HG03342 (cell line): ENCODE measurements around the gene LCE2A.
"Not testable (repeated sequence)": the region's sequence is repeated elsewhere in the genome, so short reads cannot be mapped to it uniquely, and the experiment has no call there.

Source experiments
- ATAC-seq: cut with Tn5 transposase; IDR thresholded peaks from one replicate; pipeline ENCODE4 v1.9.1; 2021; ENCODE audit warnings: mild to moderate bottlenecking, moderate library complexity; ENCODE audit not compliant: unreplicated experiment

The LCE2A gene

GRCh38 chr1:152697701-152698600 is at the start of gene LCE2A:
Gene LCE2A (plus strand): TSS chr1:152698345. CDS start chr1:152698902, 557 bp downstream.
- no peak for ATAC-seq

GRCh38 chr1:152654110-152654509 is 44.0 kb upstream of the LCE2A start:
- no peak for ATAC-seq

- ATAC-seq, result no peak
Measured at GRCh38 chr1:152656459-152656858, 41.7 kb upstream of the LCE2A start.

GRCh38 chr1:152657677-152658076 is 40.5 kb upstream of the LCE2A start:
- ATAC-seq, result no peak

GRCh38 chr1:152658649-152659048 is 39.5 kb upstream of the LCE2A start:
- no peak for ATAC-seq

- no peak for ATAC-seq
Measured at GRCh38 chr1:152663098-152663497, 35.0 kb upstream of the LCE2A start, which contains the start of gene LCE2D. Gene LCE2D (plus strand): TSS chr1:152663380. CDS start chr1:152664106, 726 bp downstream.

GRCh38 chr1:152666171-152666570 is 32.0 kb upstream of the LCE2A start:
- not testable (repeated sequence) for ATAC-seq

GRCh38 chr1:152667648-152668047 is 30.5 kb upstream of the LCE2A start:
- ATAC-seq, result no peak

- no peak for ATAC-seq
Measured at GRCh38 chr1:152673016-152673415, 25.1 kb upstream of the LCE2A start.

GRCh38 chr1:152674983-152675382 is 23.2 kb upstream of the LCE2A start, which contains the start of gene LCE2C:
Gene LCE2C (plus strand): TSS chr1:152675279. CDS start chr1:152676016, 737 bp downstream.
- not testable (repeated sequence) for ATAC-seq

- ATAC-seq, result no peak
Measured at GRCh38 chr1:152679459-152679858, 18.7 kb upstream of the LCE2A start.

- ATAC-seq, result no peak
Measured at GRCh38 chr1:152681616-152682015, 16.5 kb upstream of the LCE2A start.

GRCh38 chr1:152683846-152684245 is 14.3 kb upstream of the LCE2A start:
- no peak for ATAC-seq

- ATAC-seq, result not testable (repeated sequence)
Measured at GRCh38 chr1:152685823-152686222, 12.3 kb upstream of the LCE2A start, which contains the start of gene LCE2B. Gene LCE2B (plus strand): TSS chr1:152686123. CDS start chr1:152686844, 721 bp downstream.

- no peak for ATAC-seq
Measured at GRCh38 chr1:152699746-152700145, 1.6 kb downstream of the LCE2A start.

GRCh38 chr1:152707860-152708259 is 9.7 kb downstream of the LCE2A start, which contains the start of gene LCE4A:
Gene LCE4A (plus strand): TSS chr1:152708160. CDS start chr1:152709076, 916 bp downstream.
- no peak for ATAC-seq

- ATAC-seq, result no peak
Measured at GRCh38 chr1:152718238-152718637, 20.1 kb downstream of the LCE2A start.

GRCh38 chr1:152725261-152725660 is 27.1 kb downstream of the LCE2A start:
- ATAC-seq, result no peak

GRCh38 chr1:152728986-152729385 is 30.8 kb downstream of the LCE2A start:
- no peak for ATAC-seq

- ATAC-seq, result no peak
Measured at GRCh38 chr1:152735648-152736047, 37.5 kb downstream of the LCE2A start.

GRCh38 chr1:152737997-152738396 is 39.9 kb downstream of the LCE2A start:
- no peak for ATAC-seq

GRCh38 chr1:152739841-152740240 is 41.7 kb downstream of the LCE2A start:
- no peak for ATAC-seq
